NCI-H2107 treated with DMSO at 0.1 percent for 48 hours (cell line): Measurements from ENCODE around the gene AFG3L2.
"Not testable (repeated sequence)": the region's sequence is repeated elsewhere in the genome, so short reads cannot be mapped to it uniquely, and the experiment has no call there.

Source experiments
- DNase-seq: peaks from one replicate; lab custom pipeline; 2025; ENCODE audit not compliant: unreplicated experiment; lab: John Stamatoyannopoulos, UW

The AFG3L2 gene

DNA sequence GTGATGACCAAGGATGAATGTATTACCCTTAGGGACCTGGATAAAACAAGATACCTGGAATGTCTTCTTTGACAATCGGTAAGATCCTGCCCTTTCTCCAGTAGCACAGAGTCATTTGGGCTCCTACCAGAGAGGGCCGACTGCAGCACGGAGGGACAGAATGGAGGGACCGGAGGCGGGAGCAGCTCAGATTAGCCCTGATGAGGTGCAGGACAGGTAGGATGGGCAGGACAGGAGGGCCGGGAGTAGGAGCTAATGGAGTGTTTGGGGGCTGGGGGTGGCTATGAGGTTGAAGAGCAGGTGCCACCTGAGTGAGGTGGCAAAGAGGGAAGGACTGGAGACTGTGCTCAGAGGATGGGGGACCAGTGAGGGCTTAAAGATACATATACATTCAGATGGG, 20.8 kb upstream of the AFG3L2 start:
- no peak for DNase-seq

DNA sequence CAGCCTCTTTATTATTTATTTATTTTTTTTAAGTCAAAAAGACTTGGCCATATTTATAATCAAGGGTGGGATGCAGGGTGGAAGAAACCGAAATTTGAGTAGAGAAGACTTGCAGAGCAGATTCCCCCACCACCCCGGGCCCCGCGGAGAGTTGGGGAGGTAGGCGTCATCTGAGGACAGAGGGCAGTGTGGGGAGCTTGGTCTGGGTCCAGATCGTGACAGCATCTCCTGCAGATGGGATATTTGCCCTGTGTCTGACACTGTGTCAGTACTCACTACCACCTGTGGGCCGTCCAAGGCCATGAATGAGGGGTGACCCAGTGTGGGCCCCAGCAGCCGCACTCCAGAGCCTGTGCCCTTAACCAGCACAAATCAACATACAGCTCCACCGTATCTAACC, 20.2 kb upstream of the AFG3L2 start:
- no peak for DNase-seq

GRCh38 chr18:12394428-12394827, 17.4 kb upstream of the AFG3L2 start:
- no peak for DNase-seq

GRCh38 chr18:12393998-12394397, 17.0 kb upstream of the AFG3L2 start:
- no peak for DNase-seq

- DNase-seq: no peak
Observed at GRCh38 chr18:12393510-12393909, 16.5 kb upstream of the AFG3L2 start.

DNA sequence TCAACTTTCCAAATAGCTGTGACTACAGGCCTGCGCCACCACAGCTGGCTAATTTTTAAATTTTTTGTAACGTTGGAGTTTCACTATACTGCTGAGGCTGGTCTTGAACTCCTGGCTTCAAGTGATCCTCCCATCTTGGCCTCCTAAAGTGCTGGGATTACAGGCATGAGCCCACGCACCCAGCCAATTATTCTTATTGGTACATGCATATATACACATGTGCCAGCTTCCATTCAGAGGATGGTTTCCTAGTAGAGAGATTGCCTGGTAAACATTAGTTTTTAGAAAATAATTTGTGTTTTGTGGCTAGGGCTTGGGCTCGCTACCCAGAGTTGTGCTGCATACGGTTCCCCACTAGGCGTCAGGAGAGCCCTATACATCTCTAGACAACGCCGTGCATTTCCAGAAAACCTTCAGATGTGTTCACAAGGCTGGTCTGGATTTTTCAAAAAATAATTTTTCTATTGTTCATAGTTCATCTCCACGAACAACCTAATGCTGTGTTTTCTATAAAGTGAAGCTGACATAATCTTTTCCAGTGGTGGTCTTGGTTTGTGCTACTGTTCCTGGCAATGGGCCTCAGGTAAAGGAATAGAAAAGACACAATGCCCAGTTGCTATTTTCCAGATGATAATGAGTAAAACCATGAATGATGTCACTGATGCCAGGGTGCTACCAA, 14.6 kb upstream of the AFG3L2 start:
- peak; percentile 16 for DNase-seq

- DNase-seq: no peak
Observed at GRCh38 chr18:12388442-12388841, 11.4 kb upstream of the AFG3L2 start.

DNA sequence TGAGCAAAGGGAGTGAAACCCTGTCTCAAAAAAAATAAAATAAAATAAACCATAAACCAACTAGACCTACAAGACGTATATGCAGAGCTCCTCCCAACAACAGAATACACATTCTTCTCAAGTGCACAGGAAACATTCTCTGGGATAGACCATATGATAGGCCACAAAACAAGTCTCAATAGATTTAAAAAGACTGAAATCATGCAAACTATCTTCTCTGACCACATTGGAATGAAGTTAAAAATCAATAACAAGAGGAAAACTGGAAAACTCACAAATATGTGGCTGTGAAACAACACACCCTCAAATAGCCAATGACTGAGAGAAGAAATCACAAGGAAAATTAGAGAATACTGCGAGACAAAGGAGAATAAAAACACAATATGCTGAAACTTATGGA, 7.2 kb upstream of the AFG3L2 start:
- DNase-seq: no peak

DNA sequence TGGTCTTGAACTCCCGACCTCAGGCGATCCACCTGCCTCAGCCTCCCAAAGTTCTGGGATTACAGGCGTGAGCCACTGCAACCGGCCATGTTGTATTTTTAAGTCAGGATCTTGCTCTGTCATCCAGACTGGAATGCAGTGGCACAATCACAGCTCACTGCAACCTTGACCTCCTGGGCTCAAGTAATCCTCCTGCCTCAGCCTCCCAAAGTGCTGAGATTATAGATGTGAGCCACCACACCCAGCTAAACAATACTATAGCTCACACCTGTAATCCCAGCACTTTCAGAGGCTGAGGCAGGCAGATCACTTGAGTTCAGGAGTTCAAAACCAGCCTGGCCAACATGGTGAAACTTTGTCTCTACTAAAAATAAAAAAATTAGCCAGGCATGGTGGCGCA, 6.7 kb upstream of the AFG3L2 start:
- not testable (repeated sequence) for DNase-seq

DNA sequence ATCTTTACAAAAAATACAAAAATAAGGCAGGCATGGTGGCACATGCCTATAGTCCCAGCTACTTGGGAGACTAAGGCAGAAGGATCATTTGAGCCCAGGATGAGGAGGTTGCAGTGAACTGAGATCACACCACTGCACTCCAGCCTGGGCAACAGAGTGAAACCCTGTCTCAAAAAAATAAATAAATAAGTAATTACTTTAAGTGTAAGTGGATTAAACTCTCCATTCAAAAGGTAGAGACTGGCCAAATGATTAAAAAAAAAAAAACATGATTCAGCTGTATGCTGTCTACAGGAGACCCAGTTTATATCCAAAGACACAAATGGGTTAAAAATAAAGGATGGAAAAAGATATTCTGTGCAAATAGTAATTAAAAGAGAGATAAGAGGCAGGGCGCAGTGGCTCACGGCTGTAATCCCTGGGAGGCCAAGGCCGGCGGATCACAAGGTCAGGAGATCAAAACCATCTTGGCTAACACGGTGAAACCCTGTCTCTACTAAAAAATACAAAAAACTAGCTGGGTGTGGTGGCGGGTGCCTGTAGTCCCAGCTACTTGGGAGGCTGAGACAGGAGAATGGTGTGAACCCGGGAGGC, 5.3 kb upstream of the AFG3L2 start:
- not testable (repeated sequence) for DNase-seq

GRCh38 chr18:12378198-12378558, 1.2 kb upstream of the AFG3L2 start:
- not testable (repeated sequence) for DNase-seq

- DNase-seq: no peak
Observed at GRCh38 chr18:12377556-12378197, 650 bp upstream of the AFG3L2 start.

DNA sequence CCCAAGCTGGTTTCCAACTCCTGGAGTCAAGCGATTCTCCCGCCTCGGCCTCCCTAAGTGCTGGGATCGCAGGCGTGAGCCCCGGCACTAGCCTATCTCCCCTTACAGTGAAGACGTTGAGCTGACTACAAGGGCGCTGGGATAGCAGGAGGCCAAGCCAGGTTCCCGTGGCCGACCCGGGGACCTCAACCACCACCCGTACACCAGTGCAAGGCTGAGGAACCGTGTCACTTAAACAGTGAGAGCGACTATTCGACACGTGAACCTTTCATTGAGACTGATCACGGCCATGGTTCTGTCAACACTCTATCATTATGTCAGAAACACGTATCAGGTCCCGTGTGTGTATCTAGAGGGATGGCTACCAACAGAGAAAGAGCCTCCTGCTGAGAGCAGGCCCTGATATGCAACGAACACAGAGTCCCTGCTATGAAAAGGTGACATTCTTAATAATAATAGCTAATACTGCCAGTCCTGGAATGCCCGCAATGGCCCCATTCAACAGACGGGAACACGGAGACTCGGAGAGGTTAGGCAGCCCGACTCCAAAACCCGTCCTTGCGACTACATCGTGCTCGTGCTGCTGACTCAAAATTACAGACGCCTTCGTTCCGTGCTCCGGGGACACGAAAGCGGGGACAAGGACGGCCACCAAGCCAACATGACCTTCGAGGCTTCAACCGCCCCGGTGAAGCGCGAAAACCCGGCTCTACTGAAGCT, 833 bp downstream of the AFG3L2 start:
- DNase-seq: no peak

- no peak for DNase-seq
Observed at GRCh38 chr18:12374401-12374800, 2.6 kb downstream of the AFG3L2 start.

GRCh38 chr18:12373771-12374116, 3.3 kb downstream of the AFG3L2 start:
- DNase-seq: no peak

GRCh38 chr18:12373116-12373770, 3.8 kb downstream of the AFG3L2 start:
- peak; percentile 40 for DNase-seq

DNA sequence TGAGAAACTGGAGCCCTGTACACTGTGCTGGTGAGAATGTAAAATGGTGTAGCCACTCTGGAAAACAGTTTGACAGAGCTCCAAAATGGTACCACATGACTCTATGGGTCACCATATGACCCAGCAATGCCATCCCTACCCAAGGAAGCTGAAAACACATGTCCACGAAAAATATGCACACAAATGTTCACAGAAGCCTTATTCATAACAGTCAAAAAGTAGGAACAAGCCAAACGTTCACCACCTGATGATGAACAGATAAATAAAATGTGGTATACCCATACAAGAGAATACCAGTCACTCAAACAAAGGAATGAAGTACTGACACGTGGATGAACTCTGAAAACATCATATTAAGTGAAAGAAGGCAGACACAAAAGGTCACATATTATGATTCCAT, 4.6 kb downstream of the AFG3L2 start:
- no peak for DNase-seq

- no peak for DNase-seq
Observed at GRCh38 chr18:12371590-12371989, 5.4 kb downstream of the AFG3L2 start.

- DNase-seq: no peak
Observed at GRCh38 chr18:12369211-12369610, 7.8 kb downstream of the AFG3L2 start.

- no peak for DNase-seq
Observed at GRCh38 chr18:12366784-12367183, 10.2 kb downstream of the AFG3L2 start.

DNA sequence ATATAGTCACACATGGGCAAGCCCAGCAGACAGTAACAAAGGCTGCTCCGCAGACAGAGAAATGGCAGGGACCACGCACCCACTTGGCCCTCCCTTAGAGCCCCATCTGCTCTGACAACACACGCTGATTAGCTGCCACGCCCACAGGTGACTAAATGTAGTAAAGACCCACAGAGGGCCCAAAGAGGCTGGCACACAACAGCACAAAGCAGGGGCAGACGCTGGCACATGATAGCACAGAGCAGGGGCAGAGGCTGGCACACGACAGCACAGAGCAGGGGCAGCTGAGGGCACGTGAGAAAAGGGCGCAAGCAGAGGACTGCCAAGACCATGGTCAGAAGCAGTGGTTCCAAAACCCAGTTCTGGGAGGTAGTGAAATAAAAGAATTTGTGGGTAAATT, 10.6 kb downstream of the AFG3L2 start:
- DNase-seq: no peak
